Glomerular endothelial cell (primary cell): ENCODE data around the gene WNT9B. TPM values are rescaled to one million over a fixed set of nuclear protein-coding genes. Genes with fewer than 3 reads are reported as not detected.

ENCODE experiments used
- DNase-seq: peaks from one replicate; pipeline ENCODE4 v3.0.0-alpha.2; 2011; ENCODE audit warnings: low read depth, low spot score; ENCODE audit errors: extremely low read depth
- total RNA-seq: library from RNA; depleted of rRNA; stranded (reverse); fragments of >200 nt; gene quantifications from 2 replicates; pipeline ENCODE4 v1.2.3, GENCODE V29; 2015

The WNT9B gene
- total RNA-seq, 1 donor from 2014 or later = not detected

GRCh38 chr17:46853896-46854444 lies 2.6 kb downstream of the WNT9B start:
- no peak for DNase-seq

GRCh38 chr17:46854515-46854914 lies 3.1 kb downstream of the WNT9B start:
- DNase-seq = no peak

GRCh38 chr17:46854948-46855347 lies 3.6 kb downstream of the WNT9B start:
- no peak for DNase-seq

- DNase-seq = no peak
Measured at GRCh38 chr17:46857600-46857999, 6.2 kb downstream of the WNT9B start.

GRCh38 chr17:46859996-46860395 lies 8.6 kb downstream of the WNT9B start:
- no peak for DNase-seq

- DNase-seq = no peak
Measured at GRCh38 chr17:46862949-46863348, 11.6 kb downstream of the WNT9B start.

- DNase-seq = no peak
Measured at GRCh38 chr17:46863383-46864121, 12.2 kb downstream of the WNT9B start.

GRCh38 chr17:46865100-46865499 lies 13.7 kb downstream of the WNT9B start:
- no peak for DNase-seq

- DNase-seq = no peak
Measured at GRCh38 chr17:46866325-46866724, 14.9 kb downstream of the WNT9B start.

GRCh38 chr17:46866747-46867146 lies 15.4 kb downstream of the WNT9B start:
- no peak for DNase-seq

- DNase-seq = no peak
Measured at GRCh38 chr17:46868689-46869187, 17.4 kb downstream of the WNT9B start.

- no peak for DNase-seq
Measured at GRCh38 chr17:46869296-46869695, 17.9 kb downstream of the WNT9B start.

- no peak for DNase-seq
Measured at GRCh38 chr17:46869975-46870803, 18.8 kb downstream of the WNT9B start.

- DNase-seq = no peak
Measured at GRCh38 chr17:46872421-46872820, 21.0 kb downstream of the WNT9B start.

GRCh38 chr17:46873941-46874645 lies 22.7 kb downstream of the WNT9B start:
- no peak for DNase-seq

GRCh38 chr17:46874906-46875305 lies 23.5 kb downstream of the WNT9B start:
- no peak for DNase-seq

- DNase-seq = no peak
Measured at GRCh38 chr17:46875849-46876352, 24.5 kb downstream of the WNT9B start.

- no peak for DNase-seq
Measured at GRCh38 chr17:46876353-46876887, 25.0 kb downstream of the WNT9B start.

GRCh38 chr17:46876926-46877325 lies 25.5 kb downstream of the WNT9B start:
- no peak for DNase-seq

GRCh38 chr17:46877466-46877865 lies 26.1 kb downstream of the WNT9B start:
- DNase-seq = no peak
